Measurements from ENCODE around the gene SPATA12.

Gene SPATA12

DNA sequence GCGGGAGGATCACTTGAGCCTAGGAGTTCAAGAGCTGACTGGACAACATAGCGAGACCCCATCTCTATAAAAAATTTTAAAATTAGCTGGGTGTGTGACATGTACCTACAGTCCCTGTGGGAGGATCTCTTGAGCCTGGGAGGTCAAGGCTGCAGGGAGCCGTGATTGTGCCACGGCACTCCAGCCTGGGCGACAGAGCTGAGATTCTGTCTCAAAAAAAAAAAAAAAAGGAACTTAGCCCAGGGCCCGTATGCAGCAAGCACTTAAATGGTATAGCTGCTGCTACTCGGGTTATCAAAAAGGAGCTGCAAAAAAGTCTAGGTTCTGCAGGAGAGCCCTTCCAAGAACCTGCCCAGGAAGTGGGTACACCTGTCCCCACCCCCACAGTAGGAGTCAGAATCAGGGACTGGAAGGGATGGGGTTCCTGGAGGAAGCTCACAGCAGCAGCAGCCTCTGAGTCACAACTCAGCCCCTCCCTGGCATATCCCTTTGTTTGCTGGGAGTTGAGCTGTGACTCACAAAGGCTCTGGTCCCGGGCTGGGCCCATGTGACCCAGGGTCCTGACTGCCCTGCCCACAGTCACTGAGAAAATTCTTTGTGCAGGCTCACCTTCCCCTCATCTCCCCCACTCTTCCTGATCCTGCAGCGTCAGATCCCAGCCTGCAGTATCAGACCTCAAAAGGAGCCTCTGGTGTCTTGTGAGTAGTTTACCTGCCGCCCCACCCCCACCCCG lies at the start of gene SPATA12:
Gene SPATA12, plus strand, starts transcription at position 576 of the 733 bp plus-strand sequence. CDS start 13,031 bp downstream, outside the sequence.
- DNase-seq (ENCODE audit: low read depth): peak; percentile 52
- H3K4me3 ChIP-seq (ENCODE audit: low read depth, low read length): no peak within 1 kb of the TSS

- no peak overlapping the region for H3K4me3 ChIP-seq (ENCODE audit: low read depth, low read length)
These were observed 49.4 kb upstream of the SPATA12 start for GRCh38 chr3:57011022-57011421.

DNA sequence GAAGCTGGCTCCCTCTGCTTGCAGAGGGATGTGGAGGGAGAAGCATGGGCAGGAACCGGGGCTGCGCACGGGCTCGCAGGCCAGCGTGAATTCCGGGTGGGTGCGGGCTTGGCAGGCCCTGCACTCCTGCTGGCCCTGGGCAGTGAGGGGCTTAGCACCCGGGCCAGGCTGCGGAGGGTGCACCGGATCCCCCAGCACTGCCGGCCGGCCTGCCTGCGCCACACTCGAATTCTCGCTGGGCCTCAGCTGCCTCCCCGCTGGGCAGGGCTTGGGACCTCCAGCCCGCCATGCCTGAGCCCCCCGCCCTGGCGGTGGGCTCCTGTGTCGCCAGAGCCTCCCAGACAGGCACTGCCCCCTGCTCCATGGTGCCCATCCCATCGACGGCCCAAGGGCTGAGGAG lies 47.6 kb upstream of the SPATA12 start:
- no peak for DNase-seq (ENCODE audit: low read depth)
- H3K4me3 ChIP-seq (ENCODE audit: low read depth, low read length): no peak overlapping the region

More at GRCh38 chr3:57011022-57011421, 49.4 kb upstream of the SPATA12 start:
- DNase-seq (ENCODE audit: low read depth): no peak

DNA sequence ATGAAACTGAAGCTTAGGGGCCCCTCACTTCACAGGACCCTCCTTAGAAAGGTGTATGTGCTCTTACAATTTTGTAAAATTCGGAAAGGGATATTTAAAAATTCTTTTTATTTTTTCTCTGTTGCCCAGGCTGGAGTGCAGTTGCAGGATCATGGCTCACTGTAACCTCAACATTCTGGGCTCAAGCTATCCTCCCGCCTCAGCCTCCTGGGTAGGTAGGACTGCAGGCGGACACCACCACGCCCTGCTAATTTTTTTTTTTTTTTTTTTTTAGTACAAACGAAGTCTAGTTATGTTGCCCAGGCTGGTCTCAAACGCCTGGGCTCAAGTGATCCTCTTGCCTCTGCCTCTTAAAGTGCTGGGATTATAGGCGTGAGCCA lies 45.1 kb upstream of the SPATA12 start:
- H3K4me3 ChIP-seq (ENCODE audit: low read depth, low read length): no peak overlapping the region
- no peak for DNase-seq (ENCODE audit: low read depth)

- DNase-seq (ENCODE audit: low read depth): no peak
- H3K4me3 ChIP-seq (ENCODE audit: low read depth, low read length): no peak overlapping the region
These were observed 44.6 kb upstream of the SPATA12 start for GRCh38 chr3:57015912-57016311.

- DNase-seq (ENCODE audit: low read depth): no peak
- H3K4me3 ChIP-seq (ENCODE audit: low read depth, low read length): no peak overlapping the region
These were observed 43.0 kb upstream of the SPATA12 start for GRCh38 chr3:57017459-57017845.

GRCh38 chr3:57018246-57018645 lies 42.2 kb upstream of the SPATA12 start:
- H3K4me3 ChIP-seq (ENCODE audit: low read depth, low read length): no peak overlapping the region
- no peak for DNase-seq (ENCODE audit: low read depth)

DNA sequence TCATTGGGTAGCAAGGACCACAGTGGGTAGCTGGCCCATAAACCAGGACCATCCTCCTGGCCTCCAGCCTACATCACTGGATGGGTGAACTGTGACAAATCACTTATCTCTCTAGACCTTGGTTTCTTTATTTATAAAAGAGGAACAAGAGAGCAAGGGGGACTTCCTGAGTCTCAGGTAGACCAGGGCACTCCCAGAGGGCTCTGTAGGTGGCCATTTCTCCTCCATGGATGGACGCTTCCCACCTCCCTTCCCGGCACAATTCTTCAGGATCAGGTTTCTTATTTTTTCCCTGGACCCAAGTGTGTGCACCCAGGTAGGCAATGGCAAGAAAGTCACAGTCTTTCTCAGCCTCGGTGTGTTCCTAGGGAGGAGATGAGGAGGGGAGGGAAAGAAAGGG lies 41.4 kb upstream of the SPATA12 start:
- no peak for DNase-seq (ENCODE audit: low read depth)
- no peak overlapping the region for H3K4me3 ChIP-seq (ENCODE audit: low read depth, low read length)

DNA sequence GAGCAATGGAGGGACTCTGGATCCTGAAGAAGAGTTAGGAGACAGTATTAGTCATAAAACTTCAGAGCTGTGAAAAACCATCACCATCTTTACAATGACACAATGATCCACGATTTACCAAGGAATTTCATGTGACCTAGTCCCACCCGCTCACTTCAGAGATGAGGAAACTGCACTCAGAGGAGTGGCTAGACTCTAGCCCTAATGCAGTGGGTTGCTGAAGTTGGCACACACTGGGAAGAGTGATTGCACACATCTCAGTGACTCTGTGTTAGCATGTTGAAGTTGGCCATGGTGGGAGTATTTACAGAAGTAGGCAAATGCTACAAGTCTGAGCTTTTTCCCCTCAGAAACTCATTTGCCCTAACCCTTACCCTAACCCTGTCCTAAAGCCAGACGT lies 35.2 kb upstream of the SPATA12 start:
- no peak for DNase-seq (ENCODE audit: low read depth)
- no peak overlapping the region for H3K4me3 ChIP-seq (ENCODE audit: low read depth, low read length)

DNA sequence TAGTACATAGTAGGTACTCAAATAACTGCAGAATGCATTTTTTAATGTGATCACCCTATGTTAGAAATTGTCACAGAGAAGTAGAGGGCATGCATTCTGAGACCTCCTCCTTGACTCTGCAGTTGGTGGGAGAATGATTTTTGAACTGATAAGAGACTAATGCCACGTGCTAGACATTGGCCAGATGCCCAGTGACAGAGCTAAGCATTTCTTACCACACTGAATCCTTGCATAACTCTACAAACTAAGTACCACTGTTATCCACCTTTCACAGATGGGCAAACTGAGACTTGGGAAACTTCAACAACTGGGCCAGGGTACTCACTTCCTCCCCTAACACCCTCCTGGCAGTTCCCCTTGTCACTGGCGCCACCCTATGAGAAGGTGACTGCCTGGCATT lies 33.5 kb upstream of the SPATA12 start:
- no peak for DNase-seq (ENCODE audit: low read depth)
- H3K4me3 ChIP-seq (ENCODE audit: low read depth, low read length): no peak overlapping the region

DNA sequence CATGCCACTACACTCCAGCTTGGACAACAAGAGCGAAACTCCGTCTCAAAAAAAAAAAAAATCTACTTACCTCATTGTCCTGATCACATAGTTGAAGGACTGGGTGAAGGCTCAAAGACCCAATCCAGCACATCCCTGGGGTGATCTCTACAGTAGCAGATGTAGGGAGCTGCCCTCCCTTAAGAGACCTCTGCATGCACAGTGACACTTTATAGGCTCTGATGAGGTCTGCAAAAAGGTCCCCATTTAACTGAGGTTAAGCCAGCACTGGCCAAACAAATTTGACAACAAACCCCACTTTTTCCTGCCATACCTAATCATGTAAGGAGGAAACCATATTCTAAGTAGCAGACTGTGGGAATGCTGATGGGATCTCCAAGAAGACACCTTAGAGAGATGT lies 31.1 kb upstream of the SPATA12 start:
- no peak for DNase-seq (ENCODE audit: low read depth)
- no peak overlapping the region for H3K4me3 ChIP-seq (ENCODE audit: low read depth, low read length)

- H3K4me3 ChIP-seq (ENCODE audit: low read depth, low read length): no peak overlapping the region
- no peak for DNase-seq (ENCODE audit: low read depth)
These were observed 30.5 kb upstream of the SPATA12 start for GRCh38 chr3:57029924-57030323.

DNA sequence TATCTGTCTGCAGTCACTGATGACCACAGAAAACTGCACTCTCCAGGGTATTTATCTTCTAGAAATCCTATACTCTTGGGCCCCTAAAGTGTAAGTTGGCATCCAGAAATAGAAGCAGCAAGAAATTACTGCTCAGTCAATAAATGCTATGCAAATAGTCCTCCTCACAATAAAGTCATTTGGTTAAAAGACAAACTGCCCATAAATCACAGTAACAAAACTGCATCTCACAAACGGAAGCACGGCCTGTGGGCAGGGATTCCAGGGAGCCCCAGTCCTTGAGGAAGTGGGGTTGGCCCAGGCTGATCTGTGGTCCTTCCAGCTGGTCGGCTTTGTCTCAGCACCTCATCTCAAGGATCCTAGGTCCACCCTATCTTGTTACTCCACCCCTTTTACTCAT lies 29.7 kb upstream of the SPATA12 start:
- H3K4me3 ChIP-seq (ENCODE audit: low read depth, low read length): no peak overlapping the region
- DNase-seq (ENCODE audit: low read depth): no peak

DNA sequence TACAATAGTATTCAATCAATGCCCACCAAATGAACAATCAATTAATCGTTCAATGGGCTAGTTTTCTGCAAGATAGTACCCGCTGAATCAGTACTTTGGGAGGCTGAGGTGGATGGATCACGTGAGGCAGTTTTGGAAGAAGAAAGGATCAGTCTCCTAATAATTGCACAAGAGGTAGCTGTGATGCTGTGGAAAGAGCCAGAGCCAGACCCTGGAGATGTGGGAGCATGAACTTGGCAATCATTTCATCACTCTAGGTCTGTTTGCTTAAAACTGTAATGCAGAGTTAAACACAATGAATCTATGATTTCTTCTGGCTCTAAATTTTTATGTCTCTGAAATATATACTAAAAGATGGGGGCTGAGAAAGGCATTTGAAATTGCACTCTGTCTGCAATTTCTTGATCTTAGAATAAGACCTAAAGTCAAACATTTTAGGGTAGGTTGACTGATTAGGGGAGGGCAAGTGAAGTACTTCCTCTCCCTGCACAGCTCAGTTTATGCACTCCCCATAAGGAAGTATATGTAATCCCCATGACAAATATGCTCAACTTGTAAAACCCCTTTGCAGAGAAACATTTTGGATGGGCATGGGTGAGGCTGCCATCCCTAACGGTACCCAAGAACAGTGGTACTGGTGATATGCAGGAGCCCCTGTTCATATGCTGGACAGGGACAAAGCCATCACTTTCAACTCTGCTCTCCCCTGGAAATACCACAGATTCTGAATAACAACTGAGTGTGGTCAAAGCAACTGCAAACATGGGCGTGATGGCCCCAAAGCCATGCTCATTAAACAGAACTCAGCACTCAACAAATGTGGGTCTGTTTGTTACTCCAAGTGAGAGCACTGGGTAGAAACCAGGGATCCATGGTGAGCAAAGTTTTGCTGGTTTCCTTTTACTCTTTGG lies 28.6 kb upstream of the SPATA12 start:
- DNase-seq (ENCODE audit: low read depth): no peak
- no peak overlapping the region for H3K4me3 ChIP-seq (ENCODE audit: low read depth, low read length)

DNA sequence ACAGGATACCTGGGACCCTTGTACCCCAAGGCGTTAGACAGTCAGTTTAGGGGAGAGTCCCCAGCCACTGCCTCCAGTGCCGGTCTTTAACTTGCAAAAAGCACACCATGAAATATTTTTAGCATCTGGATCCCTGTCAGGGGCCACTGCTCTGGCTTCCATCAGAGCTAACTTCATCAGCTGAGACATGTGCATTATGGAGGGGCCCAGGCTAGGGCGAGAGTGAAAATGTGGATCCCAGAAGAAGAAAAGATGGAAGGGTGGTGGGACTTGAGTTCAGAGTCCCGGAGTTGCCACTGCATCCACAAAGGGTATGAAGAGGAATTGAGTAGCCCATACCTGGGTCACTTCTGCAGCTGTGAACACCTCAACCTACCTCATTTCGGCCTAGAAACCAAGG lies 23.5 kb upstream of the SPATA12 start:
- no peak for DNase-seq (ENCODE audit: low read depth)
- H3K4me3 ChIP-seq (ENCODE audit: low read depth, low read length): no peak overlapping the region

DNA sequence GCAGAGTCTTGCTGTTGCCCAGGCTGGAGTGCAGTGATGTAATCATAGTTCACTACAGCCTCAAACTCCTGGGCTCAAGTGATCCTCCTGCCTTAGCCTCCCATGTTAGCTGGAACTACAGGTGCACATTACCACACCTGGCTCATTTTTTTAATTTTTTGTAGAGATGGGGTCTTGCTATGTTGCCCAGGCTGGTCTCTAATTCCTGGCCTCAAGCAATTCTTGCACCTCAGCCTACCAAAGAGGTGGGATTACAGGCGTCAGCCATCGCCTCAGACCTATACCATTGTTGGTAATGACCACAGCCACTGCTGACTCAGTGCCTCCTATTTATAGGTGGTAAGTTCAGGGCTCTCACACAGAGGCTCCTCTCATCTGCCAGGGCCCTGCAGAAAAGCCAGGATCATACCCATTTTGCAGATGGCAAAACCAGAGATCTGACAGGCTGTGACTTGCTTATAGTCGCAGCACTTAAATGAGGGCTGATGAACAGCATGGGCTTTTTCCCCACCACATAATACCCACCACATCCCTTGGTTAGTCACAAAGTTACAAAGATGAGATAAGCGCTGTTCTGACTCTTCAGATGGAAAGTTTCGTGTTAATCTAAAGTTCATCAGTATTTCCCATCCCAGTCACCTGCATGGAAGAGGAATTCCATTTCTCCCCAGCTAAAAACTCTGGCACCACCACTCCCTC lies 21.8 kb upstream of the SPATA12 start:
- no peak overlapping the region for H3K4me3 ChIP-seq (ENCODE audit: low read depth, low read length)
- DNase-seq (ENCODE audit: low read depth): no peak

DNA sequence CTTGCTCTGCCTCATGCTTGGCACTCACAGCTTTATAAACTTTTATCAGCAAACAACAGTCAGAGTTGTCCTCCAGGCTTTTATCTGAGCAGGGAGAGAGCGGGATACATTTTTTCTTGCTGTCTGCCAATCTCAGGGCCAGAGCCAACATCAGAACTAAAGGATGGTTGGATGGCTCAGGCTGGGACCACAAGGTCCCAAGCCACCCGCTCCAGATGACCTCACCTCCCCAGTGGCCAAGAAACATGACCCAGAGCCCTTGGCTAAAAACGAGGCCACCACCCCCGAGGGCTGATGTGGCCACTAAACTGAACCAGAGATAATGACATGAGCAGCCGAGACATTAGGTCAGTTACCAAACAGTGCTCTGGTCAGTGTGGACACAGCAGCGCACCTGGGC lies 18.8 kb upstream of the SPATA12 start:
- no peak for DNase-seq (ENCODE audit: low read depth)
- no peak overlapping the region for H3K4me3 ChIP-seq (ENCODE audit: low read depth, low read length)

DNA sequence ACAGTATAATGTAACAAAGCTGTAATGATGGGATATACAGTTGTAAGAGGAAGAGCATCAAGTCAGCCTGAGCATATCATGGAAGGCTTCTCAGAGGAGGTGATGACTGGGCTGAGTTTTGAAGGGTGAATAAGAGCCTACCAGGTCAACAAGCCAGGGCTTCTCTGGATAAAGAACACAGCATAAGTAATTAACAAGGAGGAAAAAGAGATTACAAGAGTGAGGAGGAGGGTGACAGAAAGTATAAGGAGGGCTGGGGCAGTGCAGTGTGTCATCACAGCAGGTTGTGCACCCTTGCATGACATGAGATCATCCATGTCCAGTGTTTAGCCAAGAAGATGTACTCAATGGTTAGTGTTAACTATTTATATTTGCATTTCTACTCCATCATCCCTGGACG lies 16.9 kb upstream of the SPATA12 start:
- DNase-seq (ENCODE audit: low read depth): no peak
- no peak overlapping the region for H3K4me3 ChIP-seq (ENCODE audit: low read depth, low read length)

DNA sequence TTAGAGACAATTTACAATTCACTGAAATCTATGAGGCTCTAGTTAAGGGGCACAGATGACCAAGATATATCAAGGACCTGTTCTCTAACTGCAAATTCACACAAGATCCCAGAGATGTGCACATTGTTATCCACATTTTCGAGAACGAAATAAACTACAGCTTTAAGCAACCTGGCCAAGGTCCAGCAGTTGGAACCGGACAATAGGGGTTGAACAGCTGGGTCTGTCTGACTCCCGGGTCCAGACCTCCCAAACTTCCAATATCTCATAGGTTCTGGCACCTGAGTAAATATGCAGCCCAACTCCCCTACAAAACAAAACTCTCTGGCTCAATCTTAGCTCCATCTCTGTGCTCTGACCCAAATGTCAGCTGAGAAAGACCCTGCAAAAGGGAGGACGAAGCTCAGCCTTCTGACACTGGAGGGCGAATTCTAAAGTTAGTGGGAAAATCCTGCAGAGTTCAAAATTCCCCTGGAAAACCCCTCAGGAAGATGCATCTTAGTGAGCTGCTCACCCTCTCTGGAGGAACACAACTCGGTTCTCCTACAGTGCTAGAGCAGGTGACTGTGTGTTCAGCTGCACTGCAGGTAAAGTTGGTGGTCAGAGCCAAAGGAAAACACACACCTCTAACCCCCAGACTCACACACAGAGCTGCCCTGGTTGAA lies 14.2 kb upstream of the SPATA12 start:
- H3K4me3 ChIP-seq (ENCODE audit: low read depth, low read length): no peak overlapping the region
- no peak for DNase-seq (ENCODE audit: low read depth)

Measured in skeletal muscle cell (primary cell).